HL-60 (cell line): ENCODE data around the gene IYD.

Experiments used
- DNase-seq, 2 experiments: peaks; one replicate each; pipeline ENCODE4 v3.0.0-alpha.2; 2010 to 2020; ENCODE audit warnings: low read depth in 1 of 2, low spot score in 1 of 2
- H3K27ac ChIP-seq: fragments of 250-450 bp; sonication (Bioruptor Pico); replicated peaks from 2 replicates; pipeline ENCODE4 v1.5.1; 2020; ENCODE audit warnings: mild to moderate bottlenecking, moderate library complexity
- H3K27me3 ChIP-seq: fragments of 250-450 bp; sonication (Bioruptor Pico); 2 replicates; pipeline ENCODE4 v1.5.1; 2021; ENCODE audit warnings: mild to moderate bottlenecking, moderate library complexity; ENCODE audit not compliant: insufficient read depth, poor library complexity, severe bottlenecking
- H3K4me3 ChIP-seq: replicated peaks from 2 replicates; pipeline ENCODE4 v1.5.1; 2011; ENCODE audit warnings: mild to moderate bottlenecking, control low read depth, low read length; ENCODE audit not compliant: insufficient read depth
- GABPA ChIP-seq: IDR thresholded peaks from 2 replicates; pipeline ENCODE4 v1.6.1; 2012; ENCODE audit warnings: low read depth
- POLR2AphosphoS5 ChIP-seq: IDR thresholded peaks from 2 replicates; pipeline ENCODE4 v1.6.1; 2012; ENCODE audit warnings: low read depth
- REST ChIP-seq: IDR thresholded peaks from 2 replicates; pipeline ENCODE4 v1.6.1; 2012; ENCODE audit warnings: low read depth; ENCODE audit not compliant: insufficient replicate concordance
- SPI1 ChIP-seq: IDR thresholded peaks from 2 replicates; pipeline ENCODE4 v1.6.1; 2012; ENCODE audit warnings: low read depth, mild to moderate bottlenecking, borderline replicate concordance
- TF ChIP-seq, protein P1 (sequence below): IDR thresholded peaks from one replicate; pipeline ENCODE4 v1.5.1; 2011; ENCODE audit warnings: low read length, control low read depth, inconsistent platforms; ENCODE audit not compliant: insufficient read depth

The IYD gene

GRCh38 chr6:150409576-150410066, 40.8 kb downstream of the IYD start:
- H3K27ac ChIP-seq: no peak overlapping the region
- TF ChIP-seq SPI1 (no peak), REST (no peak), GABPA (no peak), POLR2AphosphoS5 (no peak)
- TF ChIP-seq, protein P1, sequence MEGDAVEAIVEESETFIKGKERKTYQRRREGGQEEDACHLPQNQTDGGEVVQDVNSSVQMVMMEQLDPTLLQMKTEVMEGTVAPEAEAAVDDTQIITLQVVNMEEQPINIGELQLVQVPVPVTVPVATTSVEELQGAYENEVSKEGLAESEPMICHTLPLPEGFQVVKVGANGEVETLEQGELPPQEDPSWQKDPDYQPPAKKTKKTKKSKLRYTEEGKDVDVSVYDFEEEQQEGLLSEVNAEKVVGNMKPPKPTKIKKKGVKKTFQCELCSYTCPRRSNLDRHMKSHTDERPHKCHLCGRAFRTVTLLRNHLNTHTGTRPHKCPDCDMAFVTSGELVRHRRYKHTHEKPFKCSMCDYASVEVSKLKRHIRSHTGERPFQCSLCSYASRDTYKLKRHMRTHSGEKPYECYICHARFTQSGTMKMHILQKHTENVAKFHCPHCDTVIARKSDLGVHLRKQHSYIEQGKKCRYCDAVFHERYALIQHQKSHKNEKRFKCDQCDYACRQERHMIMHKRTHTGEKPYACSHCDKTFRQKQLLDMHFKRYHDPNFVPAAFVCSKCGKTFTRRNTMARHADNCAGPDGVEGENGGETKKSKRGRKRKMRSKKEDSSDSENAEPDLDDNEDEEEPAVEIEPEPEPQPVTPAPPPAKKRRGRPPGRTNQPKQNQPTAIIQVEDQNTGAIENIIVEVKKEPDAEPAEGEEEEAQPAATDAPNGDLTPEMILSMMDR: no peak
- H3K4me3 ChIP-seq: no peak overlapping the region
- peaks cover 2% of the 10 kb centered on the region for H3K27me3 ChIP-seq
- DNase-seq: peak in 1 of 2 experiments; percentile 18

- peaks cover 2% of the 10 kb centered on the region for H3K27me3 ChIP-seq
- H3K27ac ChIP-seq: no peak overlapping the region
- no peak for DNase-seq
- H3K4me3 ChIP-seq: no peak overlapping the region
- TF ChIP-seq SPI1: no peak
- no peak for TF ChIP-seq POLR2AphosphoS5
- no peak for TF ChIP-seq GABPA
- TF ChIP-seq, protein P1: no peak
- TF ChIP-seq REST: no peak
Measured at GRCh38 chr6:150410399-150410798, 41.6 kb downstream of the IYD start.

DNA sequence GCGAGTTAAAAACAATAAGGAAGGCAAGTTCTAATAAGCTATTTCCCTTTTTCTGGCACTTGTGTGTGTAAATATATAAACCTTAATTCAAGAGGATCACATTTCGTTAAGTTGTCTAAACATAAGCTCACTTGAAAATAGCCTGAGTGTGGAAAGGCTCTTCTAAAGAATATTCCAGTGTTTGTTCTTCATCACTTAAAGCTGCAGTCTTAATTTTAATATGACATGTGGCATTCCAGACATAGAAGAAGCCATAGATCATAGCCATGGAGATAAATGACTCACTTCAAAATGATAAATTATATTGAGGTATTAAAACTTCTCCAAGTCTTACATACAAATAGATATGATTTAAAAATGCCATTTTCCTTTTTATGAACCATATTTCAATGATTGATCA, 42.1 kb downstream of the IYD start:
- no peak overlapping the region for H3K4me3 ChIP-seq
- no peak overlapping the region for H3K27ac ChIP-seq
- TF ChIP-seq SPI1: no peak
- TF ChIP-seq, protein P1: no peak
- TF ChIP-seq REST: no peak
- no peak for TF ChIP-seq GABPA
- no peak for TF ChIP-seq POLR2AphosphoS5
- H3K27me3 ChIP-seq: peaks cover 2% of the 10 kb centered on the region
- DNase-seq: no peak
